CD4-positive, alpha-beta T cell (primary cell): ENCODE results near the gene CD82. TPM values are rescaled to one million over a fixed set of nuclear protein-coding genes. Genes with fewer than 3 reads are reported as not detected.

ENCODE experiments used
- ATAC-seq: fragments of 200-7000 bp; cut with Tn5 transposase; one replicate; pipeline ENCODE4 v1.10.0; 2022; ENCODE audit warnings: mild to moderate bottlenecking; ENCODE audit not compliant: poor library complexity
- CTCF ChIA-PET: fragments of 350-600 bp; sonication (Branson Sonifier 250); formaldehyde crosslinking; loops from one replicate; lab custom pipeline; 2021; ENCODE audit warnings: antibody characterized with exemption, inconsistent platforms; lab: Charles Lee
- POLR2A ChIA-PET: fragments of 350-600 bp; sonication (Branson Sonifier 250); formaldehyde crosslinking; loops from one replicate; lab custom pipeline; 2021; ENCODE audit warnings: antibody characterized with exemption, inconsistent platforms; lab: Charles Lee
- DNase-seq, 14 experiments: peaks; one replicate each; pipeline ENCODE4 v3.0.0-alpha.2; 2013 to 2020; ENCODE audit warnings: mixed read lengths in 2 of 14
- H3K27ac ChIP-seq, 2 donors: one replicate each; pipeline versions ENCODE4 v1.5.1 to v1.7.0; 2013; ENCODE audit warnings: low read length in 2 of 2, low read depth in 1 of 2, mild to moderate bottlenecking in 1 of 2
- H3K27me3 ChIP-seq, 2 experiments: 1 replicate in 1 of 2; 2 replicates in 1 of 2; pipeline versions ENCODE4 v1.6.1 to v1.7.0; 2013; ENCODE audit warnings: low read length in 2 of 2, control low read depth in 1 of 2, mild to moderate bottlenecking in 1 of 2, moderate library complexity in 1 of 2; ENCODE audit not compliant: insufficient read depth in 2 of 2, control insufficient read depth in 1 of 2
- H3K36me3 ChIP-seq: one replicate; pipeline ENCODE4 v1.6.1; 2013; ENCODE audit warnings: low read length, control low read depth; ENCODE audit not compliant: insufficient read depth
- H3K4me1 ChIP-seq: one replicate; pipeline ENCODE4 v1.6.1; 2013; ENCODE audit warnings: low read length, control low read depth; ENCODE audit not compliant: insufficient read depth
- H3K4me3 ChIP-seq: one replicate; pipeline ENCODE4 v1.5.1; 2013; ENCODE audit warnings: mild to moderate bottlenecking, low read length, moderate library complexity
- H3K9me3 ChIP-seq, 2 experiments: 1 replicate in 1 of 2; 2 replicates in 1 of 2; pipeline versions ENCODE4 v1.6.1 to v1.7.0; 2013; ENCODE audit warnings: low read length in 2 of 2, mild to moderate bottlenecking in 2 of 2, control low read depth in 1 of 2, moderate library complexity in 1 of 2; ENCODE audit not compliant: control insufficient read depth in 1 of 2, insufficient read depth in 1 of 2
- H3K27ac Mint-ChIP-seq: one replicate; pipeline ENCODE4 v1.8.0; 2020; ENCODE audit warnings: mixed read lengths
- H3K27me3 Mint-ChIP-seq: one replicate; pipeline ENCODE4 v1.8.0; 2021; ENCODE audit warnings: mixed read lengths
- H3K36me3 Mint-ChIP-seq: one replicate; pipeline ENCODE4 v1.8.0; 2021; ENCODE audit warnings: low read depth, mixed read lengths
- H3K4me1 Mint-ChIP-seq: one replicate; pipeline ENCODE4 v1.8.0; 2021; ENCODE audit warnings: low read depth, mixed read lengths
- H3K4me3 Mint-ChIP-seq: one replicate; pipeline ENCODE4 v1.8.0; 2020; ENCODE audit warnings: mild to moderate bottlenecking, mixed read lengths
- H3K9me3 Mint-ChIP-seq: one replicate; pipeline ENCODE4 v1.8.0; 2020; ENCODE audit warnings: mixed read lengths
- intact Hi-C, 2 experiments: fragments of 100-400 bp; cut with DNase I in 1 of 2; cut with micrococcal nuclease in 1 of 2; formaldehyde crosslinking; loops; one replicate each; pipeline versions ENCODE4 v1.15.1 to v1.9.0; 2023 to 2025; cut with DNase I, micrococcal nuclease
- total RNA-seq, 174 experiments: library from RNA in 2 of 174; stranded (reverse) in 2 of 174; gene quantifications; one replicate each; pipeline ENCODE4 v1.2.3 and lab custom pipeline; 2021 to 2026
- TF ChIP-seq, protein P1 (sequence below): fragments of 200-600 bp; IDR thresholded peaks from one replicate; pipeline ENCODE4 v1.8.0; 2022; ENCODE audit warnings: antibody characterized with exemption, mild to moderate bottlenecking

Gene CD82
- total RNA-seq, 2 experiments from 2014 or later, result 33.8 to 37.3 TPM

DNA sequence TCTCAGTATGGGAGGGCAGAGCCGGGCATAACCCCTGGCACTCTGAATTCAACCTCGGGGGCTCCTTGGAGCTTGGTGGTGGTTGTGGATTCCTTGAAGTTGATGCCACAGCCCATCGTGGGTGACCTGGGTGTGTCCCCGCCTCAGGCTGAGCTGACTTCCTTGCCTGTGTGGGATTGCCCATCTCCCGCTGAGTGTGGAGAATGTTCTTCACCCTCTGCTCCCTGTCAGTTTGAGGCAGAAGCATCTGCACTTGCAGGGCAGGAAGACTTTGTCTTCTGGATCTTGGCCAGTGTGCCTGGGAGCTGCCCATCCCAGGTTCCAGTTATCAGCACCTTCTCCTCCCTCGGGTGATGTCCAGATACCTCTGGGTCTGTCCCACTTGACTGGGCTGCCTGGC lies 25.3 kb downstream of the CD82 start:
- no peaks in the 10 kb centered on the region for H3K27me3 Mint-ChIP-seq
- Histone ChIP-seq H3K4me1 (peaks cover 66% of the 10 kb centered on the region), H3K4me3 (no peak overlapping the region), H3K36me3 (peaks cover 52% of the 10 kb centered on the region), H3K27me3 (no peaks in the 10 kb centered on the region), H3K9me3 (no peaks in the 10 kb centered on the region), H3K27ac (no peak overlapping the region)
- intact Hi-C loops, result no loop called here
- no peak overlapping the region for H3K4me3 Mint-ChIP-seq
- ATAC-seq, result no peak
- peaks cover 43% of the 10 kb centered on the region for H3K36me3 Mint-ChIP-seq
- no peaks in the 10 kb centered on the region for H3K9me3 Mint-ChIP-seq
- TF ChIP-seq, protein P1, sequence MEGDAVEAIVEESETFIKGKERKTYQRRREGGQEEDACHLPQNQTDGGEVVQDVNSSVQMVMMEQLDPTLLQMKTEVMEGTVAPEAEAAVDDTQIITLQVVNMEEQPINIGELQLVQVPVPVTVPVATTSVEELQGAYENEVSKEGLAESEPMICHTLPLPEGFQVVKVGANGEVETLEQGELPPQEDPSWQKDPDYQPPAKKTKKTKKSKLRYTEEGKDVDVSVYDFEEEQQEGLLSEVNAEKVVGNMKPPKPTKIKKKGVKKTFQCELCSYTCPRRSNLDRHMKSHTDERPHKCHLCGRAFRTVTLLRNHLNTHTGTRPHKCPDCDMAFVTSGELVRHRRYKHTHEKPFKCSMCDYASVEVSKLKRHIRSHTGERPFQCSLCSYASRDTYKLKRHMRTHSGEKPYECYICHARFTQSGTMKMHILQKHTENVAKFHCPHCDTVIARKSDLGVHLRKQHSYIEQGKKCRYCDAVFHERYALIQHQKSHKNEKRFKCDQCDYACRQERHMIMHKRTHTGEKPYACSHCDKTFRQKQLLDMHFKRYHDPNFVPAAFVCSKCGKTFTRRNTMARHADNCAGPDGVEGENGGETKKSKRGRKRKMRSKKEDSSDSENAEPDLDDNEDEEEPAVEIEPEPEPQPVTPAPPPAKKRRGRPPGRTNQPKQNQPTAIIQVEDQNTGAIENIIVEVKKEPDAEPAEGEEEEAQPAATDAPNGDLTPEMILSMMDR, result no peak
- H3K27ac Mint-ChIP-seq, result peak overlapping the region; percentile 62
- ChIA-PET CTCF (no interaction called here), POLR2A (interaction anchor here (0.6 to 2.2 kb wide), 2 partner anchors 16 to 31 kb away, joined by 3 to 7 read pairs; no protein-coding TSS in a partner anchor)
- DNase-seq, result no peak
- peaks cover 56% of the 10 kb centered on the region for H3K4me1 Mint-ChIP-seq

DNA sequence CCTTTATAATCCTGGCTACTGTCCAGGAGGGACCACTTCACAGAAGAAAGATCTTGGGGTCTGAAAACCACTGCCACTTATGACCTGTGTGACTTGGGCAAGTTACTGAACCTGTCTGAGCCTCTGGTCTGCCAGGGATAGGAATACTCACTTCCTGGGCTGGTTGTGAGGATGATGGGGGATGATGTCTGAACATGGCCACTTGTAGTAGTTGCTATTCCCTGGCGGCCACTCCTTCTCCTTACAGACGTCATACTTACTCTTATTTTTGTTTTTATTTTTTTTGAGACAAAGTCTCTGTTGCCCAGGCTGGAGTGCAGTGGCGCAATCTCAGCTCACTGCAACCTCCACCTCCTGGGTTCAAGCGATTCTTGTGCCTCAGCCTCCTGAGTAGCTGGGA lies 26.1 kb downstream of the CD82 start:
- no peak overlapping the region for H3K4me3 Mint-ChIP-seq
- Histone ChIP-seq H3K36me3 (peaks cover 46% of the 10 kb centered on the region), H3K4me1 (peaks cover 69% of the 10 kb centered on the region), H3K27ac (peak overlapping the region in 1 of 2 donors; percentile 40), H3K27me3 (no peaks in the 10 kb centered on the region), H3K4me3 (no peak overlapping the region), H3K9me3 (no peaks in the 10 kb centered on the region)
- H3K27ac Mint-ChIP-seq, result peak overlapping the region; percentile 62
- ChIA-PET CTCF (no interaction called here), POLR2A (interaction anchor here (2.2 kb wide), 1 partner anchor 32 kb away, joined by 7 read pairs; no protein-coding TSS in a partner anchor)
- H3K36me3 Mint-ChIP-seq, result peaks cover 45% of the 10 kb centered on the region
- ATAC-seq (no peak), DNase-seq (no peak)
- no peaks in the 10 kb centered on the region for H3K9me3 Mint-ChIP-seq
- TF ChIP-seq, protein P1, result no peak
- peaks cover 64% of the 10 kb centered on the region for H3K4me1 Mint-ChIP-seq
- intact Hi-C loops, result no loop called here
- no peaks in the 10 kb centered on the region for H3K27me3 Mint-ChIP-seq

DNA sequence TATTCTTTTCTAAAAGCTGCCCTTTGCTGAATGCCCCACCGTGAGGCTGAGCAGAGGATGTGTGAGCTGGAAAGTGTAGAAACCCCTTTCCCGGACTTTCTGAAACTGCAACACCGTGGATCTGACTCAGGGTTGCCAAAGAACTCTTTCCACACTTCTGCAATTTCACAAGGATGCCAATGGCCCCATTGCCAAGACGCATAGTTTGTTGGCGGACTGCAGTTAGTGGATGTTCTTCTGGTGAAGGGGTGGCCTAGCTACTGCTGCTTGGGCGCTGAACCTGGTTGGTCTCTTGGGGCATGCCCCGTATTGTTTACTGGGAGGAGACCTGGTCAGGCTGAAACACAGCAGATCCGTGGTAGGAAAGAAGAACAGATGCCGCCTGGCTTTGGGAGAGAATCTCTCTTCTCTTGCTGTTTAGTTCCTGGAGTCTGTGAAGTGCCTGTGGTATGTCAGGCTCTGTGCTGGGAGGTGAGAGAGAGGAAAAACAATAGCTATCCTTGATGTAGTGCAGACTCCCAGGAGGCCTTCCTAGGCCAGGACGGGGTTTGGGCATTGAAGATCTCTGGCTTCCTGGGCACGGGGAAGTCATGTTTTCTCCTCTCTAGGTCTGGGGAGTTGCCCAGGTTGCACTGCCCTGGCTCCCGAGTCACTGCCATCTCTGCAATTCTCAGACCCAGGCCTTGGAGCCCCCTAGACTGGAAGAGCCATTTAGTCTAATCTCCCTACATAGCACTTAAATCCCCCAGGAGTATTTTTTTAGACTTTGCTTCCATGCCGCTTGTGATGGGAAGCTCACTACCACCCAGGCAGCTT lies 26.9 kb downstream of the CD82 start:
- ChIA-PET CTCF (no interaction called here), POLR2A (interaction anchor here (1.1 to 2.2 kb wide), 2 partner anchors 18 to 33 kb away, joined by 3 to 7 read pairs; no protein-coding TSS in a partner anchor)
- Mint-ChIP-seq H3K4me3 (no peak overlapping the region), H3K27me3 (no peaks in the 10 kb centered on the region), H3K27ac (peak overlapping the region; percentile 98), H3K9me3 (no peaks in the 10 kb centered on the region), H3K4me1 (peaks cover 67% of the 10 kb centered on the region), H3K36me3 (peaks cover 37% of the 10 kb centered on the region)
- peaks cover 41% of the 10 kb centered on the region for H3K36me3 ChIP-seq
- ATAC-seq (no peak), DNase-seq (peak in 2 of 14 experiments; percentile 58 to 70)
- peaks cover 77% of the 10 kb centered on the region for H3K4me1 ChIP-seq
- TF ChIP-seq, protein P1, result no peak
- no peaks in the 10 kb centered on the region for H3K9me3 ChIP-seq
- intact Hi-C loops, result no loop called here
- peak overlapping the region; percentile 5 to 32 for H3K27ac ChIP-seq
- H3K4me3 ChIP-seq, result no peak overlapping the region
- H3K27me3 ChIP-seq, result no peaks in the 10 kb centered on the region
